Measurements from ENCODE around the gene USP6NL. TPM values are rescaled to one million over a fixed set of nuclear protein-coding genes. Genes with fewer than 3 reads are reported as not detected.

Gene USP6NL
- total RNA-seq, 1 donor from 2014 or later = 13.3 TPM

- Mint-ChIP-seq H3K4me3 (ENCODE audit: unreplicated experiment) (no peak overlapping the region), H3K27me3 (ENCODE audit: unreplicated experiment) (no peaks in the 10 kb centered on the region), H3K4me1 (ENCODE audit: low read depth, unreplicated experiment) (peaks cover 16% of the 10 kb centered on the region), H3K27ac (ENCODE audit: unreplicated experiment) (no peak overlapping the region), H3K36me3 (ENCODE audit: unreplicated experiment) (no peaks in the 10 kb centered on the region), H3K9me3 (ENCODE audit: unreplicated experiment) (peaks cover 1% of the 10 kb centered on the region)
- DNase-seq = no peak
- TF ChIP-seq CTCF (IDR thresholded peaks at IDR 0.05; ENCODE audit: partially characterized antibody, unreplicated experiment) = no peak
Observed at GRCh38 chr10:11569471-11569870, 42.0 kb downstream of the USP6NL start.

GRCh38 chr10:11568578-11568977 is 42.9 kb downstream of the USP6NL start:
- no peak overlapping the region for H3K4me3 Mint-ChIP-seq (ENCODE audit: unreplicated experiment)
- H3K9me3 Mint-ChIP-seq (ENCODE audit: unreplicated experiment) = no peaks in the 10 kb centered on the region
- no peak overlapping the region for H3K27ac Mint-ChIP-seq (ENCODE audit: unreplicated experiment)
- peaks cover 18% of the 10 kb centered on the region for H3K4me1 Mint-ChIP-seq (ENCODE audit: low read depth, unreplicated experiment)
- H3K36me3 Mint-ChIP-seq (ENCODE audit: unreplicated experiment) = no peaks in the 10 kb centered on the region
- TF ChIP-seq CTCF (IDR thresholded peaks at IDR 0.05; ENCODE audit: partially characterized antibody, unreplicated experiment) = no peak
- H3K27me3 Mint-ChIP-seq (ENCODE audit: unreplicated experiment) = no peaks in the 10 kb centered on the region
- no peak for DNase-seq

- no peaks in the 10 kb centered on the region for H3K9me3 Mint-ChIP-seq (ENCODE audit: unreplicated experiment)
- H3K27me3 Mint-ChIP-seq (ENCODE audit: unreplicated experiment) = no peaks in the 10 kb centered on the region
- H3K27ac Mint-ChIP-seq (ENCODE audit: unreplicated experiment) = no peak overlapping the region
- H3K4me1 Mint-ChIP-seq (ENCODE audit: low read depth, unreplicated experiment) = peaks cover 12% of the 10 kb centered on the region
- DNase-seq = no peak
- no peaks in the 10 kb centered on the region for H3K36me3 Mint-ChIP-seq (ENCODE audit: unreplicated experiment)
- TF ChIP-seq CTCF (IDR thresholded peaks at IDR 0.05; ENCODE audit: partially characterized antibody, unreplicated experiment) = no peak
- H3K4me3 Mint-ChIP-seq (ENCODE audit: unreplicated experiment) = no peak overlapping the region
Observed at GRCh38 chr10:11564741-11565140, 46.7 kb downstream of the USP6NL start.

GRCh38 chr10:11563936-11564335 is 47.5 kb downstream of the USP6NL start:
- TF ChIP-seq CTCF (IDR thresholded peaks at IDR 0.05; ENCODE audit: partially characterized antibody, unreplicated experiment) = no peak
- H3K36me3 Mint-ChIP-seq (ENCODE audit: unreplicated experiment) = no peaks in the 10 kb centered on the region

GRCh38 chr10:11562888-11563287 is 48.6 kb downstream of the USP6NL start:
- H3K9me3 Mint-ChIP-seq (ENCODE audit: unreplicated experiment) = no peaks in the 10 kb centered on the region
- H3K27ac Mint-ChIP-seq (ENCODE audit: unreplicated experiment) = no peak overlapping the region
- no peak overlapping the region for H3K4me3 Mint-ChIP-seq (ENCODE audit: unreplicated experiment)
- TF ChIP-seq CTCF (IDR thresholded peaks at IDR 0.05; ENCODE audit: partially characterized antibody, unreplicated experiment) = no peak
- no peak for DNase-seq
- no peaks in the 10 kb centered on the region for H3K36me3 Mint-ChIP-seq (ENCODE audit: unreplicated experiment)
- peaks cover 7% of the 10 kb centered on the region for H3K4me1 Mint-ChIP-seq (ENCODE audit: low read depth, unreplicated experiment)
- no peaks in the 10 kb centered on the region for H3K27me3 Mint-ChIP-seq (ENCODE audit: unreplicated experiment)

More at GRCh38 chr10:11563936-11564335, 47.5 kb downstream of the USP6NL start:
- Mint-ChIP-seq H3K4me3 (ENCODE audit: unreplicated experiment) (peak overlapping the region; percentile 21), H3K9me3 (ENCODE audit: unreplicated experiment) (no peaks in the 10 kb centered on the region), H3K27ac (ENCODE audit: unreplicated experiment) (peak overlapping the region; percentile 86), H3K27me3 (ENCODE audit: unreplicated experiment) (no peaks in the 10 kb centered on the region), H3K4me1 (ENCODE audit: low read depth, unreplicated experiment) (peaks cover 7% of the 10 kb centered on the region)
- DNase-seq = no peak

Data from glutamatergic neuron (in vitro differentiated cells).